Prostate gland (tissue), 2 donors: ENCODE results near the gene TPRN.

Experiments used
- CTCF ChIP-seq, 4 experiments: fragments of 200-600 bp in 2 of 4; fragments of 450-650 bp in 2 of 4; sonication (generic) in 2 of 4; IDR thresholded peaks; 1 replicate in 3 of 4; 2 replicates in 1 of 4; pipeline ENCODE4 v1.5.1; 2016 to 2019; ENCODE audit warnings: antibody characterized with exemption in 4 of 4, mild to moderate bottlenecking in 2 of 4, moderate library complexity in 2 of 4
- POLR2A ChIP-seq: fragments of 450-650 bp; IDR thresholded peaks from one replicate; pipeline ENCODE4 v1.6.1; 2016; ENCODE audit warnings: antibody characterized with exemption, mild to moderate bottlenecking
- POLR2AphosphoS5 ChIP-seq: sonication (generic); formaldehyde crosslinking; IDR thresholded peaks from one replicate; pipeline ENCODE4 v1.6.1; 2017; ENCODE audit warnings: antibody characterized with exemption

DNA sequence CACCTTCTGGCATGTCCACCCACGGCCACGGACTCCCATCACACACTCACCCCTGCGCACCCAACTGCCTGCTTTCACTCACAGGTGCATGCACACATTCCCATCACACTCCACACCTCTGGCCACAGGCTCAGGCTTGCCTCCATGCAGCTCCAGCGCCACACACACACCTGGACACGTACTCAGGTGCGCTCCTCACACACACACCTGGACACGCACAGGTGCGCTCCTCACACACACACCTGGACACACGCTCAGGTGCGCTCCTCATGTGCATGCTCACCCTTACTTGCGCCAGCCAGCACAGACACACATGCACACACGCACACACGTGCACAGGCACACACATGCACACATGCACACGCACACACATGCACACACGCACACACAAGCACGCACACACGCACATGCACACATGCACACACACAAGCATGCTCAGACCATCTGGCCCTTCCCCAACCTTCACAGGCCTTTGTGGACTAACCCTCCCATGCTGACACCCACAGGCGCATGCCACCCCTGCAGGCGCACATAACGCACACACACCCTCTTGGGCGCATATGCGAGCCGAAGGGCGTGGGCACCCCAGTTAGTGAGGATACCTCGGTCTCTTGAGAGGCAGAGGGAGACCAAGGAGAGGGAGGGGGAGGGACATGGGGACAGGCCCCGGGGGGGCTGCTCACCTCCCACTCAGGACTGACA, 53.3 kb downstream of the TPRN start:
- TF ChIP-seq CTCF (IDR thresholded peaks at IDR 0.05) (no peak), POLR2A (no peak), POLR2AphosphoS5 (no peak)
